OCI-LY1 (cell line): ENCODE data around the gene GPR158.

ENCODE experiments used
- H2AFZ ChIP-seq: fragments of 200-600 bp; sonication (generic), shearing (Covaris generic); 2 replicates; pipeline ENCODE4 v1.6.0; 2014; ENCODE audit warnings: antibody characterized with exemption, mild to moderate bottlenecking, low read length
- H3F3A ChIP-seq: fragments of 200-600 bp; sonication (generic), shearing (Covaris generic); 2 replicates; pipeline ENCODE4 v1.6.0; 2014; ENCODE audit warnings: mild to moderate bottlenecking, antibody characterized with exemption, low read length, moderate library complexity; ENCODE audit not compliant: insufficient read depth
- H3K27ac ChIP-seq: fragments of 200-600 bp; sonication (generic); 2 replicates; pipeline ENCODE4 v1.5.1; 2014; ENCODE audit warnings: low read length, mixed run types, mild to moderate bottlenecking, low read depth; ENCODE audit not compliant: poor library complexity, severe bottlenecking
- H3K27me3 ChIP-seq: fragments of 200-600 bp; sonication (generic); 2 replicates; pipeline ENCODE4 v1.6.0; 2014; ENCODE audit warnings: antibody characterized with exemption, mild to moderate bottlenecking, low read length, moderate library complexity; ENCODE audit not compliant: insufficient read depth
- H3K36me3 ChIP-seq: fragments of 200-600 bp; sonication (generic); 2 replicates; pipeline ENCODE4 v1.6.1; 2014; ENCODE audit warnings: mild to moderate bottlenecking, antibody characterized with exemption, low read length, moderate library complexity, mixed read lengths; ENCODE audit not compliant: insufficient read depth
- H3K4me1 ChIP-seq: fragments of 200-600 bp; sonication (generic); 2 replicates; pipeline ENCODE4 v1.5.1; 2014; ENCODE audit warnings: mild to moderate bottlenecking, low read length, moderate library complexity; ENCODE audit not compliant: insufficient read depth, severe bottlenecking
- H3K4me2 ChIP-seq: fragments of 200-600 bp; sonication (generic), shearing (Covaris generic); 2 replicates; pipeline ENCODE4 v1.6.1; 2014; ENCODE audit warnings: low read length
- H3K4me3 ChIP-seq: fragments of 200-600 bp; sonication (generic); 2 replicates; pipeline ENCODE4 v1.5.1; 2014; ENCODE audit warnings: low read length, low read depth, mild to moderate bottlenecking, mixed read lengths; ENCODE audit not compliant: poor library complexity, severe bottlenecking
- H3K79me2 ChIP-seq: fragments of 200-600 bp; shearing (Covaris generic); 2 replicates; pipeline ENCODE4 v1.6.1; 2016; ENCODE audit warnings: mixed run types, low read length, mixed read lengths; ENCODE audit not compliant: insufficient read depth
- H3K9ac ChIP-seq: fragments of 200-600 bp; sonication (generic), shearing (Covaris generic); 2 replicates; pipeline ENCODE4 v1.6.1; 2014; ENCODE audit warnings: mild to moderate bottlenecking, low read length, mixed read lengths
- H3K9me2 ChIP-seq: fragments of 200-600 bp; sonication (generic), shearing (Covaris generic); 2 replicates; pipeline ENCODE4 v1.6.1; 2014; ENCODE audit warnings: low read depth, mild to moderate bottlenecking, low read length, mixed read lengths
- H3K9me3 ChIP-seq: fragments of 200-600 bp; shearing (Covaris generic); 2 replicates; pipeline ENCODE4 v1.6.1; 2014; ENCODE audit warnings: low read length, mixed read lengths
- H4K20me1 ChIP-seq: fragments of 200-600 bp; sonication (generic), shearing (Covaris generic); 2 replicates; pipeline ENCODE4 v1.6.0; 2016; ENCODE audit warnings: mild to moderate bottlenecking, low read length; ENCODE audit not compliant: insufficient read depth
- CTCF ChIP-seq: fragments of 200-600 bp; sonication (generic), shearing (Covaris generic); IDR thresholded peaks from 2 replicates; pipeline ENCODE4 v1.5.1; 2017; ENCODE audit warnings: mild to moderate bottlenecking, antibody characterized with exemption, low read length, moderate library complexity, mixed read lengths
- EZH2 ChIP-seq: fragments of 200-600 bp; sonication (generic), shearing (Covaris generic); IDR thresholded peaks from 2 replicates; pipeline ENCODE4 v1.8.0; 2017; ENCODE audit warnings: borderline replicate concordance, mixed run types, mild to moderate bottlenecking, antibody characterized with exemption, low read length, moderate library complexity, mixed read lengths

The GPR158 gene

DNA sequence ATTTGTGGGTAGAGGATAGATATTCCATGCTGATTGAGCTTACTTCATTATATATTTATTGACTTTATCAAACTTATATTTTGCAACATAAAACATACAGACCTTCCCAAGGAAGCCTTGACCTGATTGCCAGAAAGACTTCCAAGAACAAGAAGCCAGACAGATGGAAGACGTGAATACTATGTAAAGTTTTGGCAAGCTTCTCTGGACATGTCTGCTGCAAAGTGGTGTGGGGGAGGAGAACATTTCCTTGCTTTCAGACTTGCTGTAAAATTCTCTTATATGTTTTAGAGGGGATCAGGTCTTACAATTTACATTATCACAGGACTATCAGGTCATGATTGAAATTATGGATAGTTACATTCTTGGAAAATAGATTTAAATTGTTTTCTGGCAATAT lies 23.4 kb downstream of the GPR158 start:
- Histone ChIP-seq H3K9ac (no peak overlapping the region), H3K9me2 (no peaks in the 10 kb centered on the region), H3K27ac (no peak overlapping the region), H3K27me3 (no peaks in the 10 kb centered on the region), H3K79me2 (no peaks in the 10 kb centered on the region), H3F3A (no peaks in the 10 kb centered on the region), H3K9me3 (no peaks in the 10 kb centered on the region), H3K4me3 (no peak overlapping the region), H3K36me3 (no peaks in the 10 kb centered on the region), H2AFZ (no peak overlapping the region), H3K4me2 (no peak overlapping the region), H3K4me1 (no peaks in the 10 kb centered on the region), H4K20me1 (no peaks in the 10 kb centered on the region)
- TF ChIP-seq CTCF (no peak), EZH2 (no peak)

DNA sequence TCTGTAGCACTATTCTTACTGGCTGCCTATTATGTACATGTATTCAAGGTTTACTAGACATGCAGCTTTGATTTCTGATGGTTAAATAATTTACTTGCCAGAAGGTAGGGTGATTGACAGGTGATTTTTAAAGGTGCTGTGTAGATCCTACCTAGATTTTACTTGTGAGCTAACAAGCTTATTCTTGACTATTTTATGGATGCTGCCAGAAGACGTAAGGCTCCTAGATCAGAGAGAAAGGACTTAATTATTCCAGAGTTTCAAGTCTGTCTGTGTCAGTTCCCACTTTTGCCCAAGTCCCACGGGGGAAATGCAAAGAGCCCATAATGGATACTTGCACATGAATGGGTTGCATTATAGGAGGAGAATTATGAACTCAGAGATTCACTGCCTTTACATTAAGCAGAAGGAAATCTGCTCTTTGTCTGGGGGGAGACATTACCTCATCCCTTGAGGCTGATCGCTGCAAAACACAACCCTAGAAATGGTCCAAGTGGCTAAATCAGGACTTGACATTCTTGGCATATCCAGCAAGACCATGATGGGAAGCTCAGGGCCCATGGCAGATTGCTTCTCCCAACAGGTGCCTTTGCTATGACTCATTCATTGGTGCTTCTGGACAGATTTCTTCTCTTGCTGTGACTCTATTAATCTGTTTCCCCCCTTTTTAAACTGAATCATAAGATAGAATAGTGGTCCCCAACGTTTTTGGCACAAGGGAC lies 32.1 kb downstream of the GPR158 start:
- Histone ChIP-seq H3K9me2 (no peaks in the 10 kb centered on the region), H3K79me2 (no peaks in the 10 kb centered on the region), H3K27ac (no peak overlapping the region), H4K20me1 (no peaks in the 10 kb centered on the region), H3K9me3 (no peaks in the 10 kb centered on the region), H3K36me3 (no peaks in the 10 kb centered on the region), H3F3A (no peaks in the 10 kb centered on the region), H3K9ac (no peak overlapping the region), H2AFZ (no peak overlapping the region), H3K4me3 (no peak overlapping the region), H3K4me1 (no peaks in the 10 kb centered on the region), H3K4me2 (no peak overlapping the region), H3K27me3 (no peaks in the 10 kb centered on the region)
- TF ChIP-seq EZH2 (no peak), CTCF (no peak)

GRCh38 chr10:25209618-25210017 lies 34.8 kb downstream of the GPR158 start:
- Histone ChIP-seq H3K27ac (no peak overlapping the region), H3K79me2 (no peaks in the 10 kb centered on the region), H4K20me1 (no peaks in the 10 kb centered on the region), H3K9ac (no peak overlapping the region), H3K4me3 (no peak overlapping the region), H3K36me3 (no peaks in the 10 kb centered on the region), H3K4me1 (no peaks in the 10 kb centered on the region), H3K4me2 (no peak overlapping the region), H3K27me3 (no peaks in the 10 kb centered on the region), H2AFZ (no peak overlapping the region), H3F3A (no peaks in the 10 kb centered on the region), H3K9me3 (no peaks in the 10 kb centered on the region), H3K9me2 (no peaks in the 10 kb centered on the region)
- no peak for TF ChIP-seq CTCF
